ENCODE data around the gene PHETA1.

- TF ChIP-seq L3MBTL2 (conservative IDR thresholded peaks at IDR 0.05) (no peak), HDGF (IDR thresholded peaks at IDR 0.05; ENCODE audit: borderline replicate concordance) (no peak), FOXK2 (IDR thresholded peaks at IDR 0.05) (no peak), SP1 (IDR thresholded peaks at IDR 0.05) (no peak), ZNF384 (IDR thresholded peaks at IDR 0.05) (no peak), BHLHE40 (IDR thresholded peaks at IDR 0.05; ENCODE audit: borderline replicate concordance) (no peak)
Measured at GRCh38 chr12:111413442-111414086, 44.7 kb upstream of the PHETA1 start.

Measured in HEK293T (cell line).